HTR-8/SVneo (cell line): ENCODE measurements around the gene SLC35B1.
A peak's percentile ranks its signal among the peaks of the same experiment; 100 is the strongest.

Experiments used
- DNase-seq: peaks from one replicate; pipeline ENCODE4 v3.0.0; 2011; ENCODE audit warnings: low spot score, mixed read lengths; ENCODE audit not compliant: insufficient read length
- FAIRE-seq: peaks from 2 replicates; lab custom pipeline; 2011; peaks lifted over from hg19 to GRCh38; lab: Jason Lieb, UNC

The SLC35B1 gene

DNA sequence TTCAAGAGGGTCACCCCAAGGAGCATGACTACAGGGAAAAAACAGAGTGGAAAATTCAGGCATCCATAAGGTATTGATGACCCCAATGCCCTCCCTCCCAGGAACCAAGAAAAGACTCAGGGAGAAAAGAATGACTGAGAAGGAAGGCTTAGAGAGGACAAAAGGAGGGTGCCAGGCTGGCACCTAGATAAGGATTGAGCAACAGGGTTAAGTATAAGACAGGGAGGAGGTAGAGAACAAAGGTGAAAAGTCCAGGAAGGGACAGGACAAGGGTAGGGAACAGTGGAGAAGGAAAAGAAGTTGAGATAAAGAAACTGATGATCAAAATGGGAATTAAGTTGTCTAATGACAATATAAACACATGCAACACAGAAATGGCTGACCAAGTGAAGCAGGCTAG lies 2.5 kb downstream of the SLC35B1 start:
- DNase-seq (no peak), FAIRE-seq (no peak)

DNA sequence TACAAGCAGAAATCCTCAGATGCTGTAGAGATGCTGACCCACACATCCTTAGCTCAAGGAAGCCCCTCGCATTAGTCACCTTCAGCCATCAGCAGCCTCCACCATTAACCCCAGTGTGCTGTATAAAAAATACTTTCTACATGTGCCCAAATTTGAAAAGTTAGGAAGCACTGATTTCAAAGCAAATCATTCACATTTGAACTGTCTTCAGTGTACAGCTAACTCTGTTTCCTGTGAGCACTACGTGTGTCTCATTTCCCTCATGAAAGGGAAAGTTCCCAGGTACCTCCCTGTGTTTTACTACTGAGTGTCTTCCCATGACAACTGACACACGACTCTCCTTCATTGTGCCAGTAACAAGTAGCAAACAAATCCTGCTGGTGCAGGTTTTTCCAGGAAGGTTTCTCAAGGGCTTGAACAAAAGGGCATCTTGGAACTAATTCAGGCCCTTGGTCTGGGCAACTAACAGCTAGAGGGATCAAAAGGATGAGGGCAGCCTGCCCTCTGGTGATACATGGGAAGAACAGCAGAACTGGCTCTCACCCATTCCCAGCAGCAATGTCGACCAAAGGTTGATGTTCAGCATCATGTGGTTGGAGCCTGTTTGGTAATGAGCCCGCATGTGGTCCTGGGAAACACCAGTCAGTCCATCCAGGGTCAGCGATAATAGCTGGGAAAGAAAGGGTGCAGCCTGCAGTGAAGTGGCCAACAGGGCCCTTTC lies 4.0 kb downstream of the SLC35B1 start:
- DNase-seq = peak; percentile 51
- peak; percentile 80 for FAIRE-seq

DNA sequence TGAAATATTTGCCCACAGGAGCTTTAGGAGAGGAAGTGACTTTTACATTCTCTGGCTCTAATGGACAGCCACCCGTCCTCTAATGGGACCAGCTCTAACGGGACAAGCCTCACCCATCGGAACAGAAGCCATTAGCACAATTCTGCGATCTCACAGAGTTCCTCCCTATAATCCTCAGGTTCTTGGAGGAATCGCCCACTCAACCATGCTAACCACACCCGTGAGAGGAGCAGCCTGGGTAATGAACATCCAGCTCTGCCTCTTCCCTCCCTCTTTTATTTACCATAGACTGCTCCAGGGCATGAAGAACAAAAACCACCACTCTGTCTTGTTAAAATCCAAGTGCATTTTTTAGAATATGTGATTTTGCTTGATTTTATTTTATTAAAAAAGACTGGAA lies 6.8 kb downstream of the SLC35B1 start:
- FAIRE-seq (no peak), DNase-seq (no peak)

DNA sequence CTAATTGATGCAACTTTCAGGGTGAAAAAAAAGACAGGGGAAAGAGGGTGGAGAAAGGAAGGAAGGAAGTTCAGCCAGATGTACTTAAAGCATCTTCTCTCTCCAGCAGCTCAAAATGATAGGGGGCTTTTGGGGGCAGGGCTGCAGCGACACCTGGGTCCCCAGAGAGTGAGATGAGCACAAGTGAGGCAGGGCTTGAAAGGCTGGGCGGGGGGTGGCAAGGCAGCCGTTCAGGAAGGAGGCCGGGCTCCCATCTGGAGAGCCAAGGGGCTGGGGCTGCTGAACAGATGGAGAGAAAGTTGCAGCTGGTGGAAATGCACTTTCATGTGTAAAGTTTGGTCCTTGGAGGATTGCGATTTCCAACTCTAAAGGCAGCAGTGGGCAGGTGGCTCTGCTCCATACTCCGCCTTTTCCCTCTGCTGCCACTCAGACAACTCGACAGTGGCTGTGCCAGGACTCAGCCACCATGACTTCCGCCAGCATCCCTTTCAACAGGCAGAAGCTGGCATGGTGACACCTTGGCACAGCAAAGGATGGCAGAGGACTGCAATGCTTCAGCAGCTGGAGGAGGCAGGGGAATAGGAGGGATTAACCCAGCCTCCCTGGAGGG lies 7.7 kb downstream of the SLC35B1 start:
- FAIRE-seq (no peak), DNase-seq (no peak)

DNA sequence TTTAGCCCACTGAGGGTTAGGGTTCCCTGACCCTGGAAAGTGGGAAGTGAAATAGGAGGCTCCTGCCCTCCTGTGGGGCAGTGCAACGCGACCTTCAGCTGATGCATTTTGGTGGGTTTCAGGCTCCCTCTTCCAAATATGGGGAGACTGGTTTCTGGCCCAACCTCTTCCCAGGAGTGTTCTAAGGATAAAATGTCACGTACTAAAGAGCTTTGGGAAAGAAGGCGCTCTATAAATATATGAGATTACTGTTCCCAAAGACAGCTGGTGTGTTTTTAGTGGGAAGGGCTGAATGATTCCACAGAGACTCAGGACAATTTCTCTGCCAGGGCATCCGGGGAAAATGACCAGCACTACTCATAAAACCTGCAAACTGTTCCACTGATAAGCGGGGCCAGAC lies 9.8 kb downstream of the SLC35B1 start:
- DNase-seq = no peak
- FAIRE-seq = no peak

DNA sequence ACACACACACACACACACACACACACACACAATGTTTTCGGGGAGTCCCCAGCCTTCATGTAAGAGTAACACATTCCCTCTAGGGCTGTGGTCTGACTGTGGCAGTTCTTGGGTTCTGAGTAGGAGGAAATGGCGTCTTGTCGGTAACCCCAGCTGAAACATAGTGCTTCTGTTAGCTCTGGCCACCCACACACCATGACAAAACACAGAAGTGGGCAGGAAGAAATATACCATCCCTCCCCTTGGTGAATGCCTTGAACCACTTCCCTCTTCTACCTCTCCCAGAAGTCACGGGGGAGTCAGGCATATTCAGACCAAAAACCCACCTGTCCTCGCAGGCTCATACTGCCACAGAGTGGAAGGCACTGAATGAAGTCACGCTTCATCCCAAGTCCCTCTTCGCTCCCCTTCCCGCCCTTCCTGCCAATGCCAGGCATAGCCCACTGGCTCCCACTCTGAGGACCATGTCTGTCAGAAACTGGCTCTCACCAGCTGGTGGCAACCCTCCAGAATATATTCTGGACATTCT lies 11.5 kb downstream of the SLC35B1 start:
- no peak for DNase-seq
- no peak for FAIRE-seq

DNA sequence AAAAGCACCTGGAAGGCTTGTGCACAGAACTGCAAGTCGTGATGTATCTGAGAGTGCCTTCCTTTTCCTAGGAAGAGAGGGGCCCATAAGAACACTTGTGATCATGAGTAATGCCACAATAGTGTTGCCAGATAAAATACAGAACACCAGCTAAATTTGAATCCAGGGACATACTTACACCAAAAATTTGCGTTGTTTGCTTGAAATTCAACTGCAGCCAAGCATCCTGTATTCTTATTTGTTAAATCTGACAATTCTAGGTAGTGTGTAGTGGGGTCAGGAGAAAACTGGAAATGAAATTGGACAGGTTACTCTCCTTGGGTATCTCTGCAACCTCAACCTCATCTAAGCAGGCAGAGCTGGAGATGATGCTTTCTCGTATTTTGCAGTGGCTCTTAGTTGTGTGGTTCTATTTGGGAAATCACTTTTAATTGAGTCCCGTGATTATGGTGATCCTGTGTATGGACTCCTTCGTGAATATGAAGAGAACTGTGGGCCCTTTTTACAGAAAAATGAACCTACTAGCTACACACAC lies 12.0 kb downstream of the SLC35B1 start:
- FAIRE-seq = no peak
- DNase-seq = no peak

DNA sequence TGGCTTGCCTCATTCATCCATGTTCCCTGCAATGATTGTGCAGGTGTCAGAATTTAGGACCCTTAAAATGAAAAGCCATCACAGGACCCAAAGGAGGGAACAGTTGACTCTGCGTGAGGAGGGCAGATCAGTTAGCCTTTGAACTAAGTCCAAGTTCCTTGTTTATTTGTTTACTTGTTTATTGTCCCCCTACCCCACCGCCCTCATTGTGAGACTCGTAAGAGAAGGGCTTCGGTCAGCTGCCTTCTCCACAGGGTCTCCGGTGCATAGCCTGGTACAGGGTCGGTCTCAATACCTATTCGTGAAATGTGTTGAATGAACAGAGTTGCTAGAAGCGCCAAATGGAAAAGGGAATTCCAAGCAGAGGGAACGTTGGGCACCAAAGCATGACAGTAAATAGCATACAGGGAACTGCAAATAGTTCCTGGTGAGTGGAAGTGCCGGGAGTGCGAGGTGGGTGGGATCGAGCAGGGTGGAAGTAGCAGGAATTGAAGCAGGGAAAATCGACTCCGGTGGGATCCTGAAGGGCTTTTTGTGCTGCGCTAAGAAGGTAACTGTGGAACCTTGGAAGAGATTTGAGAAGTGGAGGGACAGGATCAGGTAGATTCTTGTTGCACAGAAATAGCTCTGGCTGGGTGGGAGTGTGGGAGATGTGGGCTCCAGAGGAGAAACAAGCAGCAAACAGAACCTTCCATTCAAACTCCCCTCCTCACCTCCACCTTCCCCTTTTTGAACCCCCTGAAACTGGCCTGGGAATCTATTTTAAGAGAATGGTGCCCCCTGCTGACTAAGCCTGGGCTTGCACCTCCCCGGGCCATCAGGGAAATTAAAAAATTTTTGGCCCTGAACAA lies 12.7 kb downstream of the SLC35B1 start:
- no peak for FAIRE-seq
- DNase-seq = peak; percentile 57

DNA sequence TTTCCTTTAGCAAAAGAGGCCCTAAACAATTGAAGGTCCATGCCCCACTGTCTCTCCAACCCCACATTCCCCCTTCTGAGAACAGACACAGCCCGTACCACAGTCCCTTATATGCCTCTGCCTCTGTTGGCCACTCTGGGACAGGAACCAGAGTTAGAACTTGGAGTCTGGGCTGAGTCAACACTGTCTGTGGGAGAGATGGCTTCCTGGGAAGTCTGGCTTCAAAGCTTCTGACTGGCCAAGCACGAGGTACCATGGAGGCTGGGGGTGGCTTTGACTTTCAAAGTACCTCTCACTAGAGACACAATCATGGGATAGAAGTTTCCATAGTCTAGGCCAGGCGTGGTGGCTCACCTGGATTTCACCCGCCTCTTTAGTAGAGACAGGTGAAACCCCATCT lies 15.0 kb downstream of the SLC35B1 start:
- DNase-seq = no peak
- no peak for FAIRE-seq

DNA sequence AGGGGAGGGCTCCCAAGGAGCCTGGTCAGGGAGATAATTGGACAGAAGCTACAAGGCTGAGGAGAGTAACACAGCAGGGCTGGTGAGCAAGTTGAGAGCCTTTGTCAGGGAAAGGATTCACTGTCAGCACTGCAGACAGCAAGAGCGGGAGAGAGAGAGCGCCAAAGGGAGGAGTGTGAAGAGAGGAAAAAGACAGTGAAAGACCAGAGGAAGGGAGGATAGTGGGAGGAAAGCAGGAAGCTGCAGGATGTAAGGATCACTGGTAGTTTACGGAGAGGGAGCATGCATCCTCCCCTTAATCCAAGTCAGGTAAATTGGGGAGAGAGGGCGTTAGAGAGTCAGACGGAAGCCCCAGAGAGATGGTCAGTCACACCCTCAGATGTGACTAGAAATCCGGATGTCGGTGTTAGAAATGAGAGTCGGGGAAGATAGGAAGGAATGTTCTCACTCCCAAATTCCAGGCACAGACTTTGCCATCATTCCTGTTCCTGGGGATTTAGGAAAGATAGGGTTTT lies 16.0 kb downstream of the SLC35B1 start:
- DNase-seq (no peak), FAIRE-seq (no peak)

DNA sequence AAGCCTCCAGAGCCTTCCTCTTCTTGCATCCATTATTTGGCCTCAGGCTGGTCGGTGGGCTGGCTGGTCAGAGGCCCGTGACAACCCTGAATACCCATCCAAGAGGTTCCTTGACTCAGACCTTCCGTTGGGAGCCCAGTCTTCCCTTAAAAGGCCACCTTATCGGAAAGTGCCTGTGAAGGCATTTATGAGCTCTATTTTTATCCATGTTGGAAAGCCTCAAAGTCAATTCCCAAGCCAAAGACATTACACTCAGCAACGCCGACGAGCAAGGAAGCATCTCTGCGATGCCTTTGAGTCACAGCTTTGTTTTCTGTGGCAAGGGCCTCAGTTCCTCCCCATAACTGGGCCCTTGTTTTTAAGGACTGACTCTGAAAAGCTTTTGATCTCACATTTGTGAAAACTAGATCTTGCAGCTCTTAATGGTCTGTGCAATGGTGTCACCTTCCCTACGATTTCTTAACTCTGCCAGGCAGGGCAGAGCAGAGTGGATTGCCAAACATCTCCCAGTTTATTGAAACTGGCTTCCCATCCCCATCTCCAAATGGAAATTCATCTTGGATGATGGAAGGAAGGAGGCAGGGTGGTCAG lies 16.6 kb downstream of the SLC35B1 start:
- FAIRE-seq = no peak
- no peak for DNase-seq

DNA sequence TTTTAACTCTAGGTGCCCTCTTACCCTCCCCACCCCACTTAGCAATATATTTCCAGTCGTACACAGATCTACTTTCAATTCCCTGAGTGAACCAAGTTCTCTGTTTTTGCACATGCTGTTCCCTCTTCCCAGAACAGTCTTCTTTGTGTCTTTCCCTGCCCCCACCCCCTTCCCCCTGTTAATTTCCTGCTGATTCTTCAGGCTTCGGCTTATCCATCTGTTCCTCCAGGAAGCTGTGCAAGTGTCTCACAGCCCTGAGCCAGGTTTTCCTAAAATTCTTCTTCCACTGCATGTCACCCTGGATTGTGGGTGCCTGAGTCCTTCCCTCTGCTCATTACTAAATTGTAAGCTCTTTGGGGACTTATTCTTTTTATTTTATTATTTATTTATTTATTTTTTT lies 17.5 kb downstream of the SLC35B1 start:
- DNase-seq = no peak
- FAIRE-seq = no peak

DNA sequence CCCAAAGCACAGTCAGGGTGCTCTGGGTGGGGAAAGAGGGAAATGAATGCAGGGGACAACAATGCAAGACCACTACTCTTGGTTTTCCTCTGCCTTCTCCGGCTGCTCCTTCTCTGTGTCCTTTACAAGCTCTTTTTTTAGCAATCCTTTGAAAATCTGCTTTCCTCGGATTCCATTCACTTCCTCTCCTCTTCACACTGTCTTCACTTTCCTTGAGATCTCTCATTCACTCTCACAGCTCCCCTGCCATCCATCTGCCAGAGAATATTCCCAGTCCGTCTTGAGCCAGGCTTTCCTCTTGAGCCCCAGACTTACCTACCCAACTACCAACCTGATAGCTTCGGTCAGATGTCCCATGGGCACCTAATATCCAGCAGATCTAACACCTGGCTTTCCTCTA lies 18.9 kb downstream of the SLC35B1 start:
- DNase-seq = no peak
- no peak for FAIRE-seq

DNA sequence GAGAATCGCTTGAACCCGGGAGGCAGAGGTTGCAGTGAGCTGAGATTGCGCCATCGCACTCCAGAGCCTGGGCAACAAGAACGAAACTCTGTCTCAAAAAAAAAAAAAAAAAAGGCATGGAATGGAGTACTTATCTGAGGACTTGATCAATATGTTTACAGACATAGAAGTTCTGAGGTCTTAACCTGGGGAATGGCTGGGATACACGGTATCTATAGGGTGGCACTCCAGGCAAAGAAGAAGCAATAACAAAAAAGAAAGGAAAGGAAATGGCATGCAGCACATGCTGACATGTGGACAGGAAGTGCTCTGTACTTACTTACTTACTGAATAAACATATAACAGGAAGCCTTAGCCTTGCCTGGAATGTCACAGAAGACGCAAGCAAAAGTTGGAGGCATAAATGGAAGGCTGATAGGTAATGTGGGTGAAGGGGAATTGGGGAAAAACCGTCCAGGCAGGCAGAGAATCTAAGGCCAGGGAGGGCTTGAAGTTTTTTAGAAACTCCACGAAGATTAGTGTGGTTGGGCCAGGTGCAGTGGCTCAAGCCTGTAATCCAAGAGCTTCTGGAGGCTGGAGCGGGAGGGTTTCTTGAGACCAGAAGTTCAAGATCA lies 19.8 kb downstream of the SLC35B1 start:
- FAIRE-seq = no peak

DNA sequence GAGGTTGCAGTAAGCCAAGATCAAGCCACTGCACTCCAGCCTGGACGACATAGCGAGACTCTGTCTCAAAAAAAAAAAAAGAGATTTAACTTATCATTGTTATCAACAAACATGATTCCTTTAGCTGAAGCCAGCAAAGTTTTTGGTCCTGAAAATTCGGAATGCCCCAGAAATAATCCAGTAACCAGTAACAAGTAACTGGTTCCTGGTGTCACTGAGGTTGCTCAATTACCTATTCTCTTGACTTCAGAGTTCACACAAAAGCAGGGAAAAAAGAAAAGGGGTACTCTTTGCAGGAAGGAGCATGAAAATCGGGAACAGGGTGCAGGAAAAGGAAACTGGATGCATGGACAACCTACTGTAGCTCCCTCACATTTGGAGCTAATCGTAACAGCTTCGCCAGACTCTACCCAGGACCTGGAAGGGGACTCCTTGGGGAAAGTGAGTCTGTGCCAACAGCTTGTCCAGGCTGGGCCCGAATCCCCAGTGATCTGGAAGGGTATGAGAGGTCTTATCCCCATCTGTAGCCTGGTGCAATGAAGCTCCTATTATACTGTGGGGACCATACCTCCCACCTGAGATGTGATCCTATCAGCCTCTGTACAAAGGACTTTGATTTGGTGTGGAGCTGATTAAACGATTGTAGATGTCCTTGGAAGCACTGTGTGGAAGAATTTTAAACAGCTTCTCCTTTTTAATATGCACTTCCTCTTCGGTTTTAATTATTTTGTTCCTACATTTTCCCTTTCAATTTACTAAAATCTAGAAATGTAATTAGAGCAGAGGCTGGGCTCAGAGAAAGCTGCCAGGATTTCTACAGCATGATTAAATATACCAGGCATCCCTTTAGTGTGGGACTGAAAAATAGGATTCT lies 26.4 kb downstream of the SLC35B1 start:
- DNase-seq = no peak
- FAIRE-seq = no peak

More for the DNA sequence above, 19.8 kb downstream of the SLC35B1 start:
- DNase-seq = peak; percentile 37

DNA sequence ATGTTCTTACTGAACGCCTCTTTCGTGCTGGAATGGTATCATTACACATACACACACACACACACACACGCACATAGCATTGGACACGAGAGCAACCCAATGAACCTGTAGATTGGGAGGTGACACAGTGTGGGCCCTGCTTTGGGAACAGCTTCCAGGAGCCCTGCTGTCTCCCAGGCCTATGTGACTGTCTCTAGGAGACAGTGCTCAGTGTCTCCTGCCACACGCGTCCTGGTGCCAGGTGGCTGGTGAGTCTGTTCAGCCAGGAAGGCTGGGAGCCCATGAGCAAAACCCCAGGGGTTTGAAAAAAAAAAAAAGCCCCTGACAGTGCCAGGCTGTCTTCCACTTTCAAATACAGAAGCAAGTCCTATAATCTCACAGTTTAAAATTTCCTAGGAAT lies 27.4 kb downstream of the SLC35B1 start:
- no peak for FAIRE-seq

DNA sequence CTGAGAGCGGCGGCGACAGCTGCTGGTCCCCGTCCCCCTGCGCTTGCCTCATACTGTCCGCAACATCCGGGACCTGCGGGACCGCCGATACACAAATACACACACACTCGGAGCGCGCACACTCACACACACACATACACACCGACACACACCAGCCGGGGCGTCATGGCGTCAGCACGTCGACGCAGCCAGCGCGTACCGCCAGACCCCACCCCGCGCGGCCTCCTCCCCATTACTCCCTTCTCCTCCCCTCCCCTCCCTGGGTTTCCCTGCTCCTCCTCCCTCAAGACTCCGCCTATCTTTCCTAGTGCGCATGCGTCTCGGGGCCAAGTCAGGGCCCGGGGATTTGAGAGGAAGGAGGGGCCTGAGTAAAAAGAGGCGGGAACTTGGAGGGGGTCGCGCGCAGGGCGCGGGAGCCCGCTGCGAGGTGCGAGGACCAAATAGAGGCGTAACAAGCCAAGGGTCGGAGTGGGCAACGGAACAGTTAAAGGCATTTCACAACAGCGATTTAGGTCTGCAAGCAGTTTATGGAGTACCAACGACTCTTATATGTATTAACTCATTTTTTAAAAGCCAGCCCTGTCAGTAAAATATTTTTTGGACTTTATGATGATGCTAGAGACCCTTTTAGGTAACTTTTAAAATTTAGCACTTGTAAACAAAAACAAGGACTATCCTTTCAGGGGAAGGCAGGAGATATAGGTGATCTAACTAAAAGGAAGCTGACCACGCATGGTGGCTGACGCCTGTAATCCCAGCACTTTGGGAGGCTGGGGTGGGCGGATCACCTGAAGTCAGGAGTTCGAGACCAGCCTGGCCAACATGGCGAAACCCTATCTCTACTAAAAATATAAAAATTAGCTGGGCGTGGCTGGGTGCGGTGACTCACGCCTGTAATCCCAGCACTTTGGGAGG lies 29.6 kb downstream of the SLC35B1 start, which contains the start of gene SPOP:
SPOP (minus strand) TSS at position 165 of the 915 bp plus-strand sequence. CDS start 55,287 bp downstream, outside the sequence.
- FAIRE-seq = peak; percentile 98

More for the DNA sequence above, 27.4 kb downstream of the SLC35B1 start:
- DNase-seq = no peak

More for the DNA sequence above, 29.6 kb downstream of the SLC35B1 start, which contains the start of gene SPOP:
- peak; percentile 98 for DNase-seq
